ENCODE results near the gene CACNA2D3. TPM values are rescaled to one million over a fixed set of nuclear protein-coding genes. Genes with fewer than 3 reads are reported as not detected.

CACNA2D3 gene
- total RNA-seq, 1 donor from 2014 or later: 3.2 TPM

DNA sequence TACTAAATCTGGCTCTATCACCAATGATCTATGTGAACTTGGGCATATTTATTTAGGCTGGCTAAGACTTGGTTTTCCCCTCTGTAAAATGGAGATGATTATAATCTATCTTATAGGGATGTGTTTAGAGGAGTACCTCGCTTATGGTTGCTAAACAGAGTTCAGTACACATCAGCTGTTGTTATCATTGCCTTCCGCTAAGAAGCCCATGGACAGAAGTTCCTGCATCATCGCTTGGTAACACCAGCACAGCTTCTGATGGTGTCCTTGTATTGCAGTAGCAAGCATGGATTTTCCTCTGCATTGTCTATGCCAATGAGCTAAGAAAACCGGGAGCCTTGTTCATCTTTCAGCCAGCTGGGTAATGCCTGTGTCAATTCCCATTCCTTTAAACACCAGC, 878.6 kb downstream of the CACNA2D3 start:
- DNase-seq (ENCODE audit: low read depth): no peak

DNA sequence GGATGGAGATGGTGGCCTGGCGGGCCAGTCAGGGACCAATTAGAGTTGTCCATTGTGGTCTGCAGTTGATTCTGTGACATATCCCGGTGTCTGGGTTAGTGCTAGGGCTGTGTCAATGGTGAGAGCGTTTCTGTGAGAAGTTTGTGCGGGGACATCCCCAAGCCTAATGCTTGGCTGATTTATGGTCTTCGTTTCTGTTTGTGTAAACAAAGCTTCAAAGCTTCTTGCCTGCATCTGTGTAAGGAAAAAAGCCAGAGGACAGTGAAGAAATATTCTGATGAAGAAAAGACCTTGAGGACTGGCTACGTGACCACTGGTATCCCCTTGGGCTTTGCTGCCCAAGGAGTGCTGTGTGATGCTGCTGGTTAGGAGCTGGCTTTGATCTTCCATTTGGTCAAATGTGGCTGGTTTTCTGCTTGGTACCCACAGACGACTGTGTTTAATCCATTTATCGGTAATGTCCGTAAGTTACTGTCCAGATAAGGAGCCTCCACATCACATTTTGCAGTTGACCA, 880.1 kb downstream of the CACNA2D3 start:
- no peak for DNase-seq (ENCODE audit: low read depth)

DNA sequence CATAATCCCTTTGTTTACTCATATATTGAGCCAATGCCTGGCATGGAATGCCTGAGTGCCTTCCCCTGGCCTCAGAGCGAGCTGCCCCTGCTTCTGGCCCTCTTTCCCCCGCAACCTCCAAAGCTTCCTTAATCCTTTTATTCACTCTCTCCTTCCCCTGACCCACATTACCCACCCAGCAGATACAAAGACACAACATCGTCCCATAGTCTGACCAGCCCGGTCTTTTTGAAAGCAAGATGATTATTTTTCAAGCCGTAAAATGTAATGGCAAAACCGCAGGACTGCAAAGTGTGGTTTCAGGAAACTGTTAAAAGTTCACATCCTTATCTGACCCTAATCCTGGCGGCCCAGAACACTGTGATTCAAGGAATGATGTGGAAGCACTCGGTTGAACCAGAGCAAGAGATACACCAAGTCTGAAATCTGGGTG, 883.9 kb downstream of the CACNA2D3 start:
- DNase-seq (ENCODE audit: low read depth): no peak

DNA sequence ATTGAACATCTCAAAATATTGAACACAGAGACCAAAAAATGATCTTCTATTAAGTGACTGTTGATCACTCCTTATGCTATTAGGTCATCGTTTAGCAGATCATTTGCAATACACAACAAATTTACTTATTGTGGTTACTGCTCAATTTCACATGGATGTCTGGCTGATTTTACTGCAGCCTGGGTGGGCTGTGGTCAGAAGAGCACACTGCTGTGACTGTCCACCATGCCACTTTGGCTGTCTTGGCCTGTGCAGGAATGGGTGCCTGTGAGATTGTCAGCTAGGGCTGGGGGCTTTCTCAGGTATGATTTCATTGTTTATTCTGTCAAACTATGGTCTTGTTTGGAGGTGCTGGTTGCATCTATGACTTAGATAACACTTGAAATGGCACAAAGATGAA, 885.6 kb downstream of the CACNA2D3 start:
- DNase-seq (ENCODE audit: low read depth): no peak

DNA sequence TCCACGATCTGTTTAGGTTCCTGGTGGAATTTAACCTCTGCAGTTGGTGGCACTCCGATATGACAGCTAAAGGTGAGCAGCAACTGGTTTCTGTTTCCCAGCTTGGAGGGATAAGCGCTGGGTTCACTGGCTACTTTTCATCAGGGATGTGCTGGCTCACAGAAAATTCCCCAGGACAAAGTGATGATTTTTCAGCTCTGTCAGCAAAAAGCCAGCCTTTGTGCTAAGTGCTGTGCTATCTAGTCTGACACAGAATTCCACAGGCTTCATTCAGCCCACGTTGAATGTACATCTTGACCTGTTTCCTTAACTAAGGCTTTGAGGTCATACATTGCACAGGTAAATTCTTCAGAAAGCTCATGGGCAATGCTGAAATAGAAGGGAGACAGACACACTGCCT, 887.0 kb downstream of the CACNA2D3 start:
- no peak for DNase-seq (ENCODE audit: low read depth)

DNA sequence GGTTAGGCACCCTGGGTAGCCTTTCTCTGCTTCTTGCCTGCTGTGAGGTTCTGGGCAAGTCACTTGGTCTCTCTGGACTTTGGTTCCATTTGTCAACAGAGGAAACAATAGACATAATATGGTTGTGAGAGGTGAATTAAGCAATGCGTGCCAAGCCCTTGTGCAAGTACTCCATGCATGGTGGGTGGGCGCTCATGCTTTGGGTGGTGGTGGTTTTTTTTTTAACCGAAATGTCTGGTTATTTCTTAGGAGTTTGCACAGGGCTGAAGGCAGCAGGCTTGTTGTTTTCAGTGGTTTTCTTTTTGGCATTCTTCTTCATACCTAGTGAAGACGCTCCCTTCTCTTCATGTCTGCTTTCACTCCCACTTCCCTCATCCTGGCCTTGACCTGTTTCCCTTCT, 889.7 kb downstream of the CACNA2D3 start:
- peak; percentile 23 for DNase-seq (ENCODE audit: low read depth)

- DNase-seq (ENCODE audit: low read depth): peak; percentile 30
Measured at GRCh38 chr3:55013145-55013925, 891.0 kb downstream of the CACNA2D3 start.

GRCh38 chr3:55014081-55014480, 891.7 kb downstream of the CACNA2D3 start:
- DNase-seq (ENCODE audit: low read depth): peak; percentile 76

GRCh38 chr3:55014906-55015305, 892.6 kb downstream of the CACNA2D3 start:
- DNase-seq (ENCODE audit: low read depth): no peak

DNA sequence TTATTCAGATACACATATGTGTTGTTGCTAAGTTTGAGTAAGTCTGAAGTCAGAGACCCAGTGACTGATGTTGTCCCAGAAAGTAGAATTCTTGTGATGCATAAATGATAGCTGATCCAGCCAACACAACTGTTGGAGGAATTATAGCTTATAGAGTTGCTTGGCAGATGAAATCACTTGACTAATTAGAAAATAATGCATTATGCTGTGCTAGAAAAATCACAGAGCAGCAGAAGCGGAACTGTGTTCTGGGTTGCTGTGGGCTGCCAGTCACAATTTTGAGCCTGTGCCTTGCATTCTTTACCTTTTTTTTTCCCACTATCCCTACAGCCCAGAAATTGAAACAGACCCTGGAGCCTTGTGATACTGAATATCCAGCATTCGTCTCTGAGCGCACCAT, 895.5 kb downstream of the CACNA2D3 start:
- DNase-seq (ENCODE audit: low read depth): no peak

DNA sequence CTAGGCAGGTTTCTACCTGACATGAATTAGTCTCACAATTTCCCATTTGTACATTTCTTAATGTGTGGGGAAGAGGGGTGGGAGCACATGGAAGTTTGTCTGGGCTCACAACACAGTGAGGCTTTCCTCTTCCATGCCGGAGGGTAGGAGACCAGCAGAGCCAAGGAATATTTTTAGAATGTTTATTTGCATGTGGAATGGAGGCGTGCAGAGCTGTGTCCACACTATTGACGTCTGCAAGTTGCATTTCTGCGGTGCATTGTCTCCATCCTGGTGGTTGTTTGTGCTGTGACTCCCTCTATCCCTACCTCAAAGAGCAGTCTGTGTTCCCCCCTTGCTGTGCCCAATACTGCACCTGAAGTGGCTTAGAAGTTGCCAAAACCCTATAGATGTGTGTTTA, 908.6 kb downstream of the CACNA2D3 start:
- DNase-seq (ENCODE audit: low read depth): no peak

- DNase-seq (ENCODE audit: low read depth): no peak
Measured at GRCh38 chr3:55036883-55037577, 914.7 kb downstream of the CACNA2D3 start.

- DNase-seq (ENCODE audit: low read depth): no peak
Measured at GRCh38 chr3:55042591-55042990, 920.2 kb downstream of the CACNA2D3 start.

- no peak for DNase-seq (ENCODE audit: low read depth)
Measured at GRCh38 chr3:55044486-55044885, 922.1 kb downstream of the CACNA2D3 start.

DNA sequence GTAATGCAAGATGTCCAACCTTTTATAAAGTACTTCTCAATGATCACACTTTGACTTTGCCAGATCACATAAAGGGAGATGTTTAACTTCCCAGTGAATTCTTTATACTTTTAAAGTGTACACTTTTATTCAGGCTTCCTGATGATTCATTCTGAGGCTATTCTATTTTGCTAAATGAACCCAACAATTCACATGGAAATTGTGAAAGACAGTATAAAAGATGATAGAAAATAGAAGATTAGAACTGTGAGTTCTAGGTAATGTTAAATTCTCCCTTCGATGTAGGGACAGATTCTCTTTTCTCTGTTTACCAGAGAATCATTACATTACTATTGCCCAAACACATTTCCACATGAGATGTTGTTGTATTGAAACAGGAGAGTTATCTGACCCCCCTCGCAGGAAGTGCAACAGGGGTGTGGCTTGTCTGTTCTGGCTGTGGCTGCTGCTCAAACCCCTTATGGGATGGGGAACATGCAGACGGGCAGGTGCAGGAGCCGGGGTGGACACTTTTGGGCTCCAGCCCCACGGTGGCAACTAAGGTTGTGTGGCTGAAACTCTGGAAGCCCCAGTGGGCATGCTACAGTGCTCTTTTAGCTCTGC, 936.8 kb downstream of the CACNA2D3 start:
- DNase-seq (ENCODE audit: low read depth): peak; percentile 71

DNA sequence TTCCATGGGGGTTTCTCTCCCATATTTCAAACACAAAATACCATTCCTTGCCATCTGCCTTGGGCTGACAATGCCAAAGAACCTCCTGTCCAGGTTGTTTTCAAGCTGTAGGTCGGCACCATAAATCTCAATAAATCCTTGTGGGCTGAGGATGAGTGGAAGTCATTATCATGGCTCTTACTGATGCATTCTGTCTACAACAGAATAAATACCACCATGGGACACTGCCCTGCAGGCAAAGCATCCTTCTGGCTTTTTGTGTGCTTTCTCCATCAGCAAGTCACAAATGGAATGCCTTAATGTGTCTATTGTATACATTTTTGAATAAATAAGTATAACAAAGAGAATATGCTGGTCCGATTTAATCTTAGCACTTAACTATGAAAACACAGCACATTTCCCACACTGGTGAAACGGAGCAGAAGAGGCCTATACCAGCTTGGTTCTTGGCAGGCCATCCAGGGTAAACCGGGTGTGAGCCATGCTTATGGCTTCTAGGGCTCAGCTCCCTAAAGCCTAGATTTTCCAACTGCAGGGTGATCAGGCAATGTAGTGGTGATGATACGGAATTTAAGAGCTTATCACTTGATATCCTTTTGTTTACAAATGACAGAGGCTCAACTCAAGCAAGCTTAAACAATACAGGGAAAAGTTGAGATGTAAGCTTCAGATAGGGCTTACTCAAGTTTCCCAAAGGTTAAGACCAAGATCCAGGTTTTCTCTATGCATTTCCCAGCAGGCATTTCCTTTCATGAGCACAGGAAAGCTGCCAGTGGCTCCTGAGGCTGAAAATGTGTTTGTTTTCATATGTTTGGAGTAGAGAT, 938.8 kb downstream of the CACNA2D3 start:
- DNase-seq (ENCODE audit: low read depth): no peak

- no peak for DNase-seq (ENCODE audit: low read depth)
Measured at GRCh38 chr3:55061720-55062034, 939.3 kb downstream of the CACNA2D3 start.

- DNase-seq (ENCODE audit: low read depth): no peak
Measured at GRCh38 chr3:55064164-55064563, 941.8 kb downstream of the CACNA2D3 start.

GRCh38 chr3:55065331-55065730, 943.0 kb downstream of the CACNA2D3 start:
- peak; percentile 84 for DNase-seq (ENCODE audit: low read depth)

DNA sequence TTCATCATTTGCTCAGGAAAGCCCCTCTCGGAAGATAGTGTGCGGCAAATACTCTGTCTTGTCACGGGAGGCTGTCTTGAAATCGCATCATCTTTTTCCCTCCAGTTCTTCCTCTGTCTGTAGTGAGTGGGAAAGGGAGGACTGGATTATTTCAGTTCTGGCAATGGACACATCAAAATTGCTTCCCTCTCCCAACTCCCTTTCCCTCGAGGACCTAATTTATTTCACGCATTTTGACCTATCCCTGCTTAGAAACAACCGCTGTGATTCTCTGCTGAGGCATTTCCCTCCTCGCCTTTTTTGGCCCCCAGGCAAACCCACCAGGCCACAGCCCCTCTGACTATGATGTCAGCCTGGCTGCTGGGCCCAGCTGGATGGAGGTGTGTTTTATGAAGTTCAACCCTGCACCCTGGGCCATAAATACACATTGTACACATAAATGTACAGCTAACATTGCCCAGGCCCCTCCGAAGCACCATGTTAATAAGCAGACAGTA, 944.2 kb downstream of the CACNA2D3 start:
- no peak for DNase-seq (ENCODE audit: low read depth)

GRCh38 chr3:55069950-55070349, 947.6 kb downstream of the CACNA2D3 start:
- no peak for DNase-seq (ENCODE audit: low read depth)

- no peak for DNase-seq (ENCODE audit: low read depth)
Measured at GRCh38 chr3:55074796-55075195, 952.4 kb downstream of the CACNA2D3 start.

All from renal cortical epithelial cell (primary cell).